AG09319 (cell line): ENCODE results near the gene CEP164.

Experiments
- DNase-seq: peaks from one replicate; pipeline ENCODE4 v3.0.0-alpha.2; 2010; ENCODE audit warnings: low read depth; ENCODE audit errors: extremely low read depth
- CTCF ChIP-seq: IDR thresholded peaks from 2 replicates; pipeline ENCODE4 v1.5.1; 2011; ENCODE audit warnings: low read depth, mild to moderate bottlenecking, inconsistent platforms, low read length, moderate library complexity

CEP164 gene

GRCh38 chr11:117411736-117412135 is 84.1 kb downstream of the CEP164 start:
- no peak for TF ChIP-seq CTCF
- DNase-seq = no peak

- DNase-seq = no peak
- no peak for TF ChIP-seq CTCF
Observed at GRCh38 chr11:117412176-117412575, 84.5 kb downstream of the CEP164 start.

GRCh38 chr11:117412653-117413275 is 85.1 kb downstream of the CEP164 start:
- no peak for DNase-seq
- no peak for TF ChIP-seq CTCF

- DNase-seq = no peak
- no peak for TF ChIP-seq CTCF
Observed at GRCh38 chr11:117413616-117414015, 86.0 kb downstream of the CEP164 start.

- TF ChIP-seq CTCF = no peak
- no peak for DNase-seq
Observed at GRCh38 chr11:117414724-117415123, 87.1 kb downstream of the CEP164 start.

- DNase-seq = no peak
- TF ChIP-seq CTCF = no peak
Observed at GRCh38 chr11:117415358-117415896, 87.8 kb downstream of the CEP164 start.

GRCh38 chr11:117417342-117417741 is 89.7 kb downstream of the CEP164 start:
- TF ChIP-seq CTCF = no peak
- DNase-seq = no peak
